H1 (cell line): ENCODE measurements around the gene SPRED1. TPM values are rescaled to one million over a fixed set of nuclear protein-coding genes. Genes with fewer than 3 reads are reported as not detected.

Experiments
- SIRT6 ChIP-seq: IDR thresholded peaks from one replicate; pipeline ENCODE4 v1.7.1; 2012; ENCODE audit warnings: low read length, inconsistent platforms
- polyA plus RNA-seq, 7 experiments: library from polyadenylated mRNA; depleted of rRNA in 3 of 7; stranded (reverse) in 5 of 7; unstranded in 2 of 7; fragments of >200 nt in 5 of 7; fragments of 200-250 nt in 2 of 7; gene quantifications; 1 replicate in 5 of 7; 2 replicates in 1 of 7; 4 replicates in 1 of 7; pipeline versions ENCODE4 v1.2.1 to v1.2.3, GENCODE V29; 2011 to 2013; ENCODE audit warnings: missing spikeins in 2 of 7, mixed read lengths in 2 of 7
- total RNA-seq: library from RNA; stranded (reverse); fragmentation: NEBNext Ultra II Directional; extraction: Animal tissue kit (Norgen Biotek cat#: 25700); gene quantifications from 2 replicates; pipeline ENCODE4 v1.2.1, GENCODE V29; 2021

Gene SPRED1
- total and polyA plus RNA-seq, 2 of the 8 experiments (the other 6 are each of a cell fraction or from before 2014, with no cell fraction given) = 5.5 to 30.3 TPM

GRCh38 chr15:38247336-38247735 lies 5.3 kb upstream of the SPRED1 start (continued):
- TF ChIP-seq SIRT6 = no peak
